K562 (cell line): ENCODE data around the gene RBM4B. TPM values are rescaled to one million over a fixed set of nuclear protein-coding genes. Genes with fewer than 3 reads are reported as not detected.

Experiments
- ATAC-seq: fragments of 200-7000 bp; cut with Tn5 transposase; 3 replicates; pipeline ENCODE4 v1.9.1; 2020; ENCODE audit warnings: moderate library complexity
- BruUV-seq: library from RNA; stranded (reverse); fragments of 400-500 nt; replicated peaks from 2 replicates; lab custom pipeline; 2021; lab: Mats Ljungman, UMichigan
- CTCF ChIA-PET: fragments of 300-600 bp; formaldehyde crosslinking; extraction: SDS; loops from one replicate; lab custom pipeline; 2021; ENCODE audit warnings: low intra/inter-chr PET ratio; lab: Yijun Ruan, JAX
- POLR2A ChIA-PET: fragments of 300-600, 350-650 bp; sonication (Branson Sonifier 250); formaldehyde crosslinking; extraction: SDS; loops from one replicate; lab custom pipeline; 2021; ENCODE audit warnings: antibody characterized with exemption, inconsistent platforms; lab: Yijun Ruan, JAX
- DNase-seq, 4 experiments: peaks; one replicate each; pipeline versions ENCODE4 v3.0.0 to v3.0.0-alpha.2; 2011 to 2018; ENCODE audit warnings: low spot score in 3 of 4, mixed read lengths in 3 of 4; ENCODE audit errors: extremely low read depth in 1 of 4
- FAIRE-seq: peaks from 2 replicates; lab custom pipeline; 2011; peaks lifted over from hg19 to GRCh38; lab: Jason Lieb, UNC
- H2AFZ ChIP-seq: 2 replicates; pipeline ENCODE4 v1.6.0; 2011; ENCODE audit warnings: low read depth, low read length, control low read depth, inconsistent platforms
- H3K27ac ChIP-seq: fragments of 200-600 bp; 3 replicates; pipeline ENCODE4 v1.8.0; 2011; ENCODE audit warnings: low read depth, mild to moderate bottlenecking, control low read depth, inconsistent platforms, low read length, moderate library complexity, mixed read lengths; ENCODE audit errors: extremely low read depth
- H3K27me3 ChIP-seq, 2 experiments: fragments of 300-600 bp in 1 of 2; 2 replicates in 1 of 2; 3 replicates in 1 of 2; pipeline versions ENCODE4 v1.6.0 to v1.8.0; 2011; ENCODE audit warnings: inconsistent platforms in 2 of 2, low read length in 2 of 2, mild to moderate bottlenecking in 1 of 2, mixed read lengths in 1 of 2, moderate library complexity in 1 of 2; ENCODE audit not compliant: control insufficient read depth in 2 of 2, insufficient read depth in 2 of 2
- H3K36me3 ChIP-seq: fragments of 300-600 bp; 3 replicates; pipeline ENCODE4 v1.8.0; 2011; ENCODE audit warnings: mild to moderate bottlenecking, low read length, inconsistent platforms; ENCODE audit not compliant: control insufficient read depth, insufficient read depth
- H3K4me1 ChIP-seq, 2 experiments: fragments of 200-600 bp in 1 of 2; replicated peaks in 1 of 2; 2 replicates in 1 of 2; 3 replicates in 1 of 2; pipeline versions ENCODE4 v1.5.1 to v1.8.0; 2011; ENCODE audit warnings: inconsistent platforms in 2 of 2, low read length in 2 of 2, mild to moderate bottlenecking in 1 of 2, mixed read lengths in 1 of 2, moderate library complexity in 1 of 2; ENCODE audit not compliant: control insufficient read depth in 2 of 2, insufficient read depth in 2 of 2
- H3K4me2 ChIP-seq: 2 replicates; pipeline ENCODE4 v1.6.1; 2011; ENCODE audit warnings: low read length, control low read depth, inconsistent platforms, mixed read lengths; ENCODE audit not compliant: insufficient read depth
- H3K4me3 ChIP-seq: fragments of 200-600 bp; sonication (generic), shearing (Covaris generic); 2 replicates; pipeline ENCODE4 v1.5.1; 2016; ENCODE audit warnings: control low read depth, inconsistent platforms
- H3K79me2 ChIP-seq: fragments of 200-600 bp; 3 replicates; pipeline ENCODE4 v1.8.0; 2011; ENCODE audit warnings: low read length, inconsistent platforms; ENCODE audit not compliant: control insufficient read depth, insufficient read depth
- H3K9ac ChIP-seq, 2 experiments: 2 replicates each; pipeline versions ENCODE4 v1.6.0 to v1.6.1; 2011; ENCODE audit warnings: low read depth in 2 of 2, low read length in 2 of 2, control low read depth in 1 of 2, inconsistent platforms in 1 of 2, mild to moderate bottlenecking in 1 of 2, mixed read lengths in 1 of 2; ENCODE audit not compliant: insufficient read depth in 1 of 2
- H3K9me1 ChIP-seq: one replicate; pipeline ENCODE4 v1.6.0; 2011; ENCODE audit warnings: inconsistent platforms, mild to moderate bottlenecking, low read length, moderate library complexity; ENCODE audit not compliant: control insufficient read depth, insufficient read depth
- H3K9me3 ChIP-seq: replicated peaks from 2 replicates; pipeline ENCODE4 v1.5.1; 2011; ENCODE audit warnings: low read depth, low read length, inconsistent platforms; ENCODE audit not compliant: control insufficient read depth, insufficient read depth
- H4K20me1 ChIP-seq: replicated peaks from 2 replicates; pipeline ENCODE4 v1.6.1; 2011; ENCODE audit warnings: low read length, inconsistent platforms, mixed read lengths; ENCODE audit not compliant: control insufficient read depth, insufficient read depth
- CBX3 ChIP-seq, 2 experiments: IDR thresholded peaks; 1 replicate in 1 of 2; 2 replicates in 1 of 2; pipeline ENCODE4 v1.6.1; 2012; ENCODE audit warnings: inconsistent platforms in 2 of 2, low read length in 2 of 2, borderline replicate concordance in 1 of 2, control low read depth in 1 of 2
- E2F3 ChIP-seq: fragments of 250-450 bp; sonication (Bioruptor Pico); IDR thresholded peaks from 2 replicates; pipeline ENCODE4 v1.4.0; 2020; ENCODE audit warnings: mild to moderate bottlenecking
- ETV1 ChIP-seq: fragments of 450-650 bp; conservative IDR thresholded peaks from 2 replicates; pipeline ENCODE4 v1.6.1; 2016; ENCODE audit warnings: missing genetic modification characterization, control low read depth, low read depth, missing compliant biosample characterization
- POLR2A ChIP-seq: fragments of 450-650 bp; conservative IDR thresholded peaks from 2 replicates; pipeline ENCODE4 v1.6.1; 2016
- POLR2AphosphoS5 ChIP-seq: IDR thresholded peaks from 2 replicates; pipeline ENCODE4 v1.6.1; 2011; ENCODE audit warnings: mild to moderate bottlenecking, low read depth, low read length, moderate library complexity; ENCODE audit not compliant: control insufficient read depth, insufficient read depth
- SUPT5H ChIP-seq: fragments of 450-650 bp; IDR thresholded peaks from 2 replicates; pipeline ENCODE4 v1.6.1; 2016
- THRB ChIP-seq: fragments of 450-650 bp; formaldehyde crosslinking; conservative IDR thresholded peaks from 2 replicates; pipeline ENCODE4 v1.4.0; 2022; ENCODE audit warnings: mild to moderate bottlenecking, missing genetic modification characterization
- ZC3H11A ChIP-seq: IDR thresholded peaks from 2 replicates; pipeline ENCODE4 v1.6.1; 2012; ENCODE audit warnings: low read depth, low read length, improper control_type of control experiment
- WGBS: fragments of 100-300 bp; shearing (Covaris generic); methylation state at CpG from one replicate; pipeline ENCODE4 v1.1.6; 2016; ENCODE audit warnings: low coverage, mixed read lengths; ENCODE audit not compliant: insufficient coverage; ENCODE audit errors: missing lambda C conversion rate; 5-methylcytosine and 5-hydroxymethylcytosine counted together
- in situ Hi-C: fragments of 300-500 bp; cut with MboI; formaldehyde crosslinking; loops from 4 replicates; pipeline ENCODE4 v1.15.0; 2018; ENCODE audit warnings: inconsistent platforms, mixed read lengths
- intact Hi-C: fragments of 100-400 bp; cut with micrococcal nuclease; formaldehyde crosslinking; loops from 2 replicates; pipeline ENCODE4 v1.14.2; 2022
- polyA plus RNA-seq, 8 experiments: library from polyadenylated mRNA; depleted of rRNA in 4 of 8; stranded (reverse) in 5 of 8; unstranded in 3 of 8; fragments of >200 nt; fragmentation: Nextera tagmentation in 2 of 8; fragmentation: Illumina TruSeq in 1 of 8; extraction: Ambion mirVana in 2 of 8; extraction: Trizol in 1 of 8; gene quantifications; 2 replicates each; pipeline versions ENCODE4 v1.2.1 to v1.2.3, GENCODE V29; 2011 to 2014; ENCODE audit warnings: inconsistent platforms in 1 of 8, missing spikeins in 1 of 8
- total RNA-seq, 7 experiments: library from RNA; depleted of rRNA in 6 of 7; stranded (reverse); fragments of >200 nt in 6 of 7; fragmentation: Illumina TruSeq in 2 of 7; extraction: Trizol in 2 of 7; gene quantifications; 2 replicates each; pipeline versions ENCODE4 v1.2.1 to v1.2.3, GENCODE V29; 2011 to 2021; ENCODE audit warnings: low replicate concordance in 1 of 7

Gene RBM4B
- total and polyA plus RNA-seq, 9 of the 15 experiments (the other 6 are each of a cell fraction or from before 2014, with no cell fraction given) = 14.6 to 39.9 (median 23.3) TPM

DNA sequence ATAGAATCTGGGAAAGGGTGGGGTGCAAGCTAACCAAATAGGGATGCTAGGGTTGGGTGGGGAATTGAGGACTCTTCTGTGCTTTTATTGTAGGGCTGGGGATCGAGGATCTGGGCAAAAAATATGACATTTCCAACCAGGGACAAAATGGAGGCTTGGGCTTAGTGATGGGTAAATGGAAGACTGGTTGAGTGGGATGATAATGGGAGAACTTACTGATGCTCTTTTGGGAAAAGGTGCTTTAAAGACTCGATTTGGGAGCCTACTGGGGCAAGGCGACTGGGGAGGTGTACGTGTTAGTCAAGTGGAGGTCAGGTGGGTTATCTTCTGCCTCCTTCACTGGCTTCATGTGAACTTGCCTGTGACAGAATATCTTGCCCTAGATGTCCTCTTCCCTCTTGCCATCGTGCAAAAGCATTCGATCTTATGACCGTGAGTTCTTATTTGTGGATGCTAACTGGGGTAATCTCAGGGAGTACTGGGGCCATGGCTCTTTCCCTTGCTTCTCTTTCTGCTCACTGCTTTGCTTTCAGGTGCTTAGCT lies 49.6 kb downstream of the RBM4B start:
- FAIRE-seq (no peak), ATAC-seq (peak; percentile 3; the same call in 1 of the 3 replicates), DNase-seq (no peak)
- no peak overlapping the region for H3K4me3 ChIP-seq
- TF ChIP-seq ZC3H11A (no peak), CBX3 (IDR thresholded peaks at IDR 0.05; ENCODE audit: borderline replicate concordance in 1 of 2, low read length in 2 of 2) (no peak), ETV1 (tag) (no peak), POLR2A (peak; percentile 56; the same call in 1 of the 2 replicates), E2F3 (CRISPR knock-in tag) (no peak), POLR2AphosphoS5 (peak; percentile 16; the same call in 1 of the 2 replicates), SUPT5H (peak; percentile 58; the same call in 1 of the 2 replicates), THRB (CRISPR knock-in tag) (0 out of 2 replicates have a peak, but pooled peaks have one; percentile 27)
- peaks cover 0 to 16% of the 10 kb centered on the region in 2 experiments; a peak in 2 of 5 replicates for H3K4me1 ChIP-seq
- BruUV-seq = TSS peak; percentile 2
- no peak overlapping the region for H2AFZ ChIP-seq
- H4K20me1 ChIP-seq = peaks cover 28% of the 10 kb centered on the region
- 92% methylated on average over 7 of the region's 7 CpGs for WGBS
- H3K9me1 ChIP-seq = no peaks in the 10 kb centered on the region
- intact Hi-C loops (no loop called here), in situ Hi-C loops (no loop called here)
- peaks cover 99% of the 10 kb centered on the region for H3K79me2 ChIP-seq
- CTCF ChIA-PET = no interaction called here
- POLR2A ChIA-PET = interaction anchor here (1.0 to 26.4 kb wide), 5 partner anchors 6 to 218 kb away, joined by 3 to 387 read pairs (median 5); partner anchors contain the start of genes RBM14 and RBM4
- H3K36me3 ChIP-seq = peaks cover 93% of the 10 kb centered on the region
- H3K9me3 ChIP-seq = no peaks in the 10 kb centered on the region
- H3K27ac ChIP-seq = no peak overlapping the region
- H3K4me2 ChIP-seq = no peak overlapping the region
- H3K27me3 ChIP-seq = no peaks in the 10 kb centered on the region
- no peak overlapping the region for H3K9ac ChIP-seq
